DMS 273 treated with DMSO at 0.1 percent for 48 hours (cell line): ENCODE results near the gene HMGXB3.

Experiments
- DNase-seq: peaks from one replicate; lab custom pipeline; 2025; lab: John Stamatoyannopoulos, UW

Gene HMGXB3

GRCh38 chr5:150000256-150000989, at the start of gene HMGXB3, which contains the start of gene TIGD6:
HMGXB3 (plus strand) TSS chr5:150000739; CDS start chr5:150004853, 4,114 bp downstream.
TIGD6 (minus strand) TSS chr5:150000654; CDS start chr5:149996348, 4,306 bp downstream.
- DNase-seq: peak; percentile 84

- no peak for DNase-seq
Observed at GRCh38 chr5:149951138-149951749, 49.3 kb upstream of the HMGXB3 start.

GRCh38 chr5:149953436-149954121, 47.0 kb upstream of the HMGXB3 start:
- DNase-seq: no peak

GRCh38 chr5:149954798-149955197, 45.7 kb upstream of the HMGXB3 start:
- no peak for DNase-seq

- DNase-seq: no peak
Observed at GRCh38 chr5:149956685-149957084, 43.9 kb upstream of the HMGXB3 start.

GRCh38 chr5:149957855-149958254, 42.7 kb upstream of the HMGXB3 start:
- no peak for DNase-seq

- peak; percentile 49 for DNase-seq
Observed at GRCh38 chr5:149959406-149960236, 40.9 kb upstream of the HMGXB3 start.

- peak; percentile 98 for DNase-seq
Observed at GRCh38 chr5:149960272-149961185, 40.0 kb upstream of the HMGXB3 start, which contains the start of gene SLC26A2. SLC26A2 (plus strand) TSS chr5:149960758; CDS start chr5:149977653, 16,895 bp downstream.

- no peak for DNase-seq
Observed at GRCh38 chr5:149961186-149961685, 39.3 kb upstream of the HMGXB3 start.

- no peak for DNase-seq
Observed at GRCh38 chr5:149961957-149962409, 38.6 kb upstream of the HMGXB3 start.

GRCh38 chr5:149962601-149963300, 37.8 kb upstream of the HMGXB3 start:
- no peak for DNase-seq

GRCh38 chr5:149963729-149964128, 36.8 kb upstream of the HMGXB3 start:
- DNase-seq: no peak

GRCh38 chr5:149966946-149967345, 33.6 kb upstream of the HMGXB3 start:
- DNase-seq: no peak

- DNase-seq: no peak
Observed at GRCh38 chr5:149969181-149969930, 31.2 kb upstream of the HMGXB3 start.

- DNase-seq: no peak
Observed at GRCh38 chr5:149975409-149975808, 25.1 kb upstream of the HMGXB3 start.

GRCh38 chr5:149979896-149980295, 20.6 kb upstream of the HMGXB3 start:
- DNase-seq: no peak

- DNase-seq: no peak
Observed at GRCh38 chr5:149981206-149981605, 19.3 kb upstream of the HMGXB3 start.

GRCh38 chr5:149982505-149982904, 18.0 kb upstream of the HMGXB3 start:
- no peak for DNase-seq

- no peak for DNase-seq
Observed at GRCh38 chr5:149988126-149988525, 12.4 kb upstream of the HMGXB3 start.
